Activated effector memory CD4-positive, alpha-beta T cell treated with Interleukin-2 at 50 U/mL for 16 hours (primary cell): ENCODE data around the gene FGF14.
"Not testable (repeated sequence)": the region's sequence is repeated elsewhere in the genome, so short reads cannot be mapped to it uniquely, and the experiment has no call there.

Experiments
- DNase-seq: peaks from one replicate; pipeline ENCODE4 v3.0.0-alpha.2; 2020

Gene FGF14

DNA sequence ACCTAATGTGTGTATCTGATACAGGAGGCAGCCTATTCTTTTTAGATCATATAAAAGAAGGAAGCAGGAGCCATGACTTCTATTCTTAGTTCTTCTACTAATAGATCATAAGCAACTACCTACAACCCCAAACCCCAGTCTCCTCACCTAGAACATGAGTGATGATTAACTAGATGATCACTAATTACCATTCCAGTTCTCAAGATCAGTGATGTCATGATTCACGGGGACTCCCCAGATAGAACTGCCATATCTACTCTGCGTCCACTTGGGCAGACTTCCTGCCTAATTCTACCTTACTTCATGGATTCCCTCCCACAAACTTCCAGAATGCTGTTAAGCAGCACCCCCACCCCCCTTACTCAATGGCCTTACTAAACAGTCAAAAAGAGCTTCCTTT, 380.1 kb downstream of the FGF14 start:
- DNase-seq: no peak

DNA sequence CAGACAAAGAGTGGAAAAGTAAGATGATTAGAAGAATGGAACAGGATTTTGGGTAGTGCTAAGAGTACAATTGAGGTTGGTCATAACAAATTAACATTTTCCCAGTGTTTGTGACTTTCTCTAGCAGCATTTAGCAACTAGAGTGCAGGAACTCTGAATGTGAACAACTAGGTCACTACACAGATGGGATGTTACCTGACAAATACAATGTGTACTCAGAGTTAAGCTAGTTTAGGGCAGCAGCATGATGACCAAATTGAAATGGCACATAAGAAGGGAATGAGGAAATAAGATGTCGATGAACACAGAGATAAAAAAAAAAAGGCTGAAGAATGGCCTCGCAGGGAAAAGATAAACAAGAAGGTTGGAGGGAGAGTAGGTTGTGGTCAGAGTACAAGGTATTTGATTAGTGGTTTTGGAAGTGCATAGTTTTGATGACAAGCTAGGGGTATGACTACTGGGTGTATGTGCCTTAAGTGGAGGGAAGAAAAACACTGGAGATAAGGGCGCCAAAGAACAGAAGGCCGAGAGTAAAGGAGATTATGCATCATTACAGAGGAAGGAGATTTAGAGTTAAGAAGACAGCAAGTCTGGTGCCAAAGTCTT, 381.1 kb downstream of the FGF14 start:
- DNase-seq: no peak

DNA sequence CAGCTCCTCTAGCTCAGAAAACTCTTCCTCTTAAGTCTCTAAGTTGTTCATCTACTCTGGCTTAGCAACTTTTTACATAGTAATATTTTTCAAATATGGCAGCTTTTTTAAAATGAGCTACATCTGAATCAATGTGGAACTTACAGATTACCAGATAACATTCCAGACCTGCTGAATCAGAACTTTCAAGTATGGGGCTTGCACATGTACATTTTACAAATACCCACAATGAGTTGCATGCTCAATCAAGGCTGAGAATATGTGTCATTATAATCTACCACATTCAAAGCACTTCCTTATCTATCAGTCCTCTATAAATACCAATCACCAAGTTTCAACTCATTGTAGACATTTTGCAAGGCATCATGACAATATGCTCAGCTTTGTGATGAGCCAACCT, 383.1 kb downstream of the FGF14 start:
- DNase-seq: no peak

DNA sequence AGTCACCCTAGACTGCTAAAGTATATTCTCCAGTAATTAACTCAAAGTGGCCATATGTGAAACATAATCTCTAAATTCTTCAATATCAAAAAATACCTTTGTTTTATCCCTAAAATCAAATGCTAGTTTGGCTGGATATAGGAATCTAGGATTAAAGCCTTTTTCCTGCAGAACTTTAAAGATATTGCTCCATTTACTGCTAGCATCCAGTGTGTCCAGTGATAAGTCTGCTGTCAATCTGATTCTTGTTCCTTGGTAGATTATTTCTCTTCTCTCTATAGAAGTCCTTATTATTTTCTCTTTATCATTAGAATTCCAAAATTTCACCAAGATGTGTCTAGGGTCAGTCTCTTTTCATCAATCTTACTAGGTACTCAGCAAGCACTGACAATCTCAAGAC, 384.6 kb downstream of the FGF14 start:
- no peak for DNase-seq

DNA sequence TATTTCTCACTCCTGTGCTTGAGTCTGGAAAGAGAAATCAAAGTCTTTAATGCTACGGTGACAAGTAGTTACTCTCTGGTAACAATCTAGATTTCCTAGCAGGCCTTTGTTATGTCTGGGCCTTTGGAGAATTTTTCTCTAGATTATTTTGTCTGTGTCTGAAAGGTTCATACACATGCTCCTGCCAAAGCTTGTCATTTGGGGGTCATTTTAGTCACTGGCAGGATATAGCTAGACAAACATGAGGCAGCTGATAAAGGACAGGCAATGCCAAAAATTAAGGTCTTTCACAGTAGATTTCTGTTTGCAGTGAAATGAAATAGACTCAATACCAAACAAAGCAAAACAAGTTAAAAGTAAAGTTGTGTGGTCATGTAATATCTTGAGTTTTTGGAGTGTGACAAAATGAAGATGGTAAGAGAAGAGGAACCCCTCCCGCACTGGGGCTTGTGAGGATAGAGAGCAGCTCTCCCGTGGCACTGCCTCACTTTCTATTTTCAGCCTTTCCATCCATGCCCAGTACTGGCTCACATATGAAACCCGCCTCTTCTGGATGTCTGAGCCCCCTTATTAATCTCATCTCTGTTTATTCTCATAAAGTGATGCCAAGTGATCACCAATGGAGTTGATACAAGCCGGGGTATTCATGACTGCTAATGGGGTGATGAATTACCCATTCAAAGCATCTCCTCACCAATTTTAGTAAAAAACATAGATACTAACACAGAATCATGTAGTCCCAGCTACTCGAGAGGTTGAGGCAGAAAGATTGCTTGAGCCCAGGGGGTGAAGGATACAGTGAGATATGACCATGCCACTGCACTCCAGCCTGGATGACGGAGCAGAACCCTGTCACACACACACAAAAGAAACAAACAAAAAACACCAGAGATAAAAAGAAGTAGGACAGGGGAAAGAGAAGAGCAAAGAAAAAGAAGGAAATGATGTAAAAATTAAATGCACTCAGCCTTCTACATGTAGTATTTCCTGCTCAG, 389.3 kb downstream of the FGF14 start:
- DNase-seq: no peak

DNA sequence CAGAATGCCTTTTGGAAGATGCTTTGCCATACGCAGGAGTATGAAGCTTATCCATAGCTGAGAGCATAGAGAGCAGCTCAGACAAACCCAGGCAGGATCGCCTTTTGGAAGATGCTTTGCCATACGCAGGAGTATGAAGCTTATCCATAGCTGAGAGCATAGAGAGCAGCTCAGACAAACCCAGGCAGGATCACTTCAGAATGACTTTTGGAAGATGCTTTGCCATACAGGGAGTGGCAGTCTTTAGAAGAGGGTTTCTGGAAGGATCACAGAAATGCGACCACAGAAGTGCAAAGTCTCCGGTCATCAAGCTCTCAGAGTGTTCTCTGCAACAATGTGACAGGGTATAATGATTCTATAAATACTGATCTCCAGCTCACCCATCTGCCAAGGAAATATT, 390.4 kb downstream of the FGF14 start:
- not testable (repeated sequence) for DNase-seq

DNA sequence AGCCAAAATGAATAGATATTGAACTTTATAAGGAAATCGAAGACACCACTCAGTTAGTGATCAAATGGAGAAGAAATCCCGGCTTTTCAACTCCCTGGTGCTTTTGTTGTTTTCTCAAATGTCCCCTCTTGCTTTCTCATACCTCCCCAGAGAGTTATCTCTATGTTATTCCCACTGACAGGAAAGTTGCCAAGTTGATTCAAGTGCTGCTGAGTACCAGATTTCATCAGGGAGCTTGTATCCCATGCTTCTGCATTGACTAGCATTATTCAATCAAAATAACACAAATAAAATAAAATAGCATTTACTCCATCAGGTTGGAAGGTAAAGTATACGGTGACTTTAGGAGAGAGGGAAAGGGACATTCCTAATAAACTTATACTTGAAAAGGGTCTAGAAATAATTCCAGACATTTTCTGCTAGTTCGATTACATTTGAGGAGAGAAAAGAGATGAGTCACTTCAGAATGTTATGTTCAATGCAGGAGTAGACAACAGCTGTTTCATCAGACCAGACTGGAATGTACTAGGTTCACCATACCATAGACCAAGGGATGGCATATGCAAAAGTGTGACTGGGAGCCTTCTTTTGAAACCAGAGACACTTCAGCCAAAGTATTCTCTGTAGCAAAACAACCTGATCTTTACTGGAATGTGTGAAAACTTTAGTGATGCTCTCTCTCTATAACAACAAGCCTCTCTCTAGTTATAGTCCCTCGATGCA, 397.8 kb downstream of the FGF14 start:
- DNase-seq: no peak

DNA sequence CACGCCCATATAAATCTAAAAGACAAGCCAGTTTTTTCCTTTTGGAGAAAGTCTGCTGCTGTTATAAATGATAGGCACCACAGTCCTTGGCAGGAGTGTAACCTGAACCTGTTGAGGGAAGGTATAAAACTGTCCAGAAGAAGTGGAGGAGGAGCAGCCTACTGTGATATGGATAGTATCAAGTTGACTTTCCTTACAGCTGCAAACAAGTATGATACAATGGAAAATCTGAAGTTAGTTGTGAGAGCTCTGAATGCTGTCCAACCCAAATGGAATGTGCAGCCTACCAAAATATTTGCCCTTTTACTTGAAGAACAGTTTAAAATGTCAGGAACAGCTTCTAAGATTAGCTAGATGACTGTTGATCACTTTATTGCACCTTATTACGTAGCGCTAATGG, 399.6 kb downstream of the FGF14 start:
- no peak for DNase-seq

DNA sequence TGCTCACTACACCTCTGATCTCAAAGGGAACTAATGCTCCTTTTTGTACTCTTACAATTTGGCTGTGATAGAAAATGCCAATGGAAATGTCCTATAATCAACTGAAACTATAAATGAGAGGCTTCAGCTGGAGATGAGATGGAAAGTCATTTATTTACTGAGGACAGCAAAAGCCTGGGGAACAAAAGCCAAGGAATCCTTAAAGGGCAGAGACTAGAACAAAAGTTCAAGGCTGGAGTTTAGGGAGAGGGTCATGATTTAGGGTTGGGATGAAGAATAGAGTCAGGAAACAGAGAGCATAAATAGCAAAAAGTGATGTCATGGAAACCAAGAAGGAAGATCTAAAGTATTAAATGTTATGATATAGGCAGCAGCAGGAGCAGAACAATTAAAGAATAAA, 401.1 kb downstream of the FGF14 start:
- DNase-seq: no peak

DNA sequence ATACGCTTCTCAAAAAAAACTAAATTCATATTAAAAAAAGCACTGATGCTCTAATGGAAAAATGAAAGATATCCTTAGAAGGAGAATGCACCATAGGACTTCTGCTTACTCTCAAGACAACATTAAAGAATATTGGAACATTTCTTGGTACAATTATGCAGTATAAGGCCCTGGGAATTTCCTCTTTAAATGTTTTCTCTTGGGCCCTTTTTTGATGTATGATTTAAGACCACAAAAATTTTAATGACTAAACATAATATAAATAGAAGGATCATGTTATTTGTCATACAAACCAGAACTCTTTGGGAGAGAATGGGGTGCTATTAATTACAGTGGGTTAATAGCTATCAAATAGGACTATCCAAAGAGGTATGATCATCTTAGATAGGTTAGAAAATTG, 403.7 kb downstream of the FGF14 start:
- no peak for DNase-seq

DNA sequence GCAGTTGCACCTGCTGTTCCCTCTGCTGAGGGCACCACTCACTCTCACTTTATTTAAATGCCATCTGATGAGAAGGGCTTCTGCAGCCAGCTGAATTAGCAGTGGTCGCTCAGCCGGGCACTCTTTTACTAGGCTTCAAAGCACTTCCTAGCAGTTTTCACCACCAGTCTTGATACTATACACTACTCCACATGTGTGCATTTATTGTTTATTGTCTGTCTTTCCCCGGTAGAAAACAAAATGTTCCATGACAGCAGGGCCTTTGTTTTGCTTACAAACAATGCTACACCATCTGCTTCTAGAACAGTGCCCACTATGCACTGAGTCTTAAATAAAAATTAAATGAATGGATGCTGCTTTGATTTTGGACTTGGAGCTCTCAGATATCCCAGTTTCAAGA, 404.9 kb downstream of the FGF14 start:
- no peak for DNase-seq

DNA sequence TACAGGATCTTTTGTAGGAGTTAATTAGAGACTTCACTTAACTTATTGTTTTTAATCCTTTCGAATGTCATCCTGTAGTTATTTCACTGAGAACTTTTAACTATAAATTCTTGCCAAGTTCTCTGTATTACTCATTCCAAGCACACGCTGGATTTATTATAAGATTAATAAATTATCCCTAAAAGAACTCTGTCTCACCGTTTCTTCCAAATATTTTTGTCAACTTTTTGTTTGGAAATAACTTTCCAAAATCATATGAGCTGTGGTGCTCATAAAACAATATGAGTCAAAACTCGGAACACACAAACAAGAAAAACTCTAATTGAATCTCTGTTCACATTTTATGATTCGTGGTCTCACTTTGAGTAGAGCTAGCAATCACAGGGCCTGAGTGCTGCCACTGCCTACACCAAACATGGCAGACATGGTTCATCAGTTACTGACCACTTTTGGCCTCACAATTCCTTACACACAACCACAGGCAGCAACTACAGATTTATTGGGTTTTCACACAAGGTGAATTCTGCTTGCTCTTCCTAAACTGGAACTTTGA, 412.0 kb downstream of the FGF14 start:
- DNase-seq: no peak

DNA sequence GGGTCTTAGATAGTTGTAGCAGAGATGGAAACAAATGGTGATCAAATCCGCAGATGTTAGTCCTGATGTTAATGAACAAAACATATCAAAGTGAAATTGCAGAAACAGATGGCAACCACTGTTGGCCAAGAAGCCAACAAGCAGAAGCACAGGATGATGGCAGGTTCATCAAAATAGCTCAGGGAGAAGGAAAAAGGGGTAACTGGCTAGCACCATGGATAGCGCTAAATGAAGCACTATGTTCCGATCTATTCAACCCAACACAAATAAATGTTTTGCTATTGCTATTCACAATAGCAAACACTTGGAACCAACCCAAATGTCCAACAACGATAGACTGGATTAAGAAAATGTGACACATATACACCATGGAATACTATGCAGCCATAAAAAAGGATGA, 413.7 kb downstream of the FGF14 start:
- DNase-seq: no peak

DNA sequence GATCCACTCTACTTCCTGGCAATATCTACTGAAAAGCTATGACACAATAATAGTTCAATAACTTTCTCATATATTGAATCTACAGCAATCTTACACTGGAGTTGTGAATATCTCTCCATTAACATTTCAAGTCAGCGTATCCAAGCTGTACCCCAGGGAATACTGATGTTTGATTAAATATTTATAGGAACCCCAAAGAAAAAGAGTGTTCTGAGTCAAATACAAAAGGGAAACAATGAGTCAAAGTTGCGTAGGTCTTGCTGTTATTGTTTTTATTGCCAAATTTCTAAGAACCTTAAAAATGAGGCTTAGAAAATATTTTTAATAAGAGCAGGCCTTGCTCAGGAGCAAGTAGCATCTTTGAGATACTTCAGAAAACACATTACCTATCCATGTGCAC, 415.5 kb downstream of the FGF14 start:
- DNase-seq: no peak

DNA sequence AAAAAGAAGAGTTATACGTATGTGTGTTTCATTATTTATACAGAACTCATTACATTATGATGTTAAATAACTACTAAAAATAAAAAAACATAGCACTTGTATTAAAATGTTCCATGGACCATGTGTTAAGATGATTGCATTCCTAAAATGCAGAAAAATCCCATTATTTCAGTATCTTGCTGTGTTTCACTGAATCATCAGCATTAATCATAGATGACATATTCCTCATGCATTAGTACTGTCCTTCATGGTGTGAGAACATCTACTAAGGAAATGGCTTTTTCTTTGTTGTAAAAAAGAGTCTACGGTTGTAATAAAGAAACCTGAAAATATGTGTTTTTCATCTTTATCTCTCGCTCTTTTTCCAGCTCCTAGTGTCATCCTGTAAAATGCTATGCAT, 416.5 kb downstream of the FGF14 start:
- DNase-seq: no peak

DNA sequence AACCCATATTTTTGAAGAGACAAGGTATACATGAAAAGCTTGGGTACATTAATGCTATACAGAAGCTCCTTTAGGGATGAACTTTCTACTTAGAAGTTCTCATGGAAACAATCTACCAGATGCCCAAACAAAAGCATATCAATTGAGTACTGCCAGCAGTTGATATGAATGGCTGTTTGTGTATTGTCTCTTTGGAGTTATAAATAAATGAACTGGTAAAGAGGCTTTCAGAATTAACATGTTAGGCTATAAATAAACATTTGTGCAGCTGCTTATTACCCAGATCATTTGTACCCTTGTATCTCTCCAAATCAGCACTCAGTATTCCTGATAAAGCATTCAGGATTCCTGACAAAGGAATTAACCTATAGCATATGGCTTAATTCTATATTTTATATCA, 418.9 kb downstream of the FGF14 start:
- no peak for DNase-seq

DNA sequence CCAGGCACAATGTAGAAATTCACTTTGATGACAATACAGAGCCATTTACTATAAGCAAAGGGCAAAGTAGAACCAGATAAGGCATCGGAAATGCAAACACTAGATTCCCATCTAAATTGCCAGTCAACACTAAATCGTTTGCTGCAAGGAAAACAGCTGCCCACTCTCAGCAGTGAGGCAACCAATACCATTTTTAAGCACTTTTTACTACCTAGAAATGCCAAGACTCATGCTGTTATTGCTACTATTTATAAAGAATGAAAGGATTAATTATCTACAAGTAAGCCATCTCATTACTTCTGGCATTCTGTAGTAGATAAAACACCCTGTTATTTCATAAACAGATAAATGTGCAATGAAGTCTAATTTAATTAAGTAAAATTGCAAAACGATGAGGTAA, 422.0 kb downstream of the FGF14 start:
- no peak for DNase-seq

DNA sequence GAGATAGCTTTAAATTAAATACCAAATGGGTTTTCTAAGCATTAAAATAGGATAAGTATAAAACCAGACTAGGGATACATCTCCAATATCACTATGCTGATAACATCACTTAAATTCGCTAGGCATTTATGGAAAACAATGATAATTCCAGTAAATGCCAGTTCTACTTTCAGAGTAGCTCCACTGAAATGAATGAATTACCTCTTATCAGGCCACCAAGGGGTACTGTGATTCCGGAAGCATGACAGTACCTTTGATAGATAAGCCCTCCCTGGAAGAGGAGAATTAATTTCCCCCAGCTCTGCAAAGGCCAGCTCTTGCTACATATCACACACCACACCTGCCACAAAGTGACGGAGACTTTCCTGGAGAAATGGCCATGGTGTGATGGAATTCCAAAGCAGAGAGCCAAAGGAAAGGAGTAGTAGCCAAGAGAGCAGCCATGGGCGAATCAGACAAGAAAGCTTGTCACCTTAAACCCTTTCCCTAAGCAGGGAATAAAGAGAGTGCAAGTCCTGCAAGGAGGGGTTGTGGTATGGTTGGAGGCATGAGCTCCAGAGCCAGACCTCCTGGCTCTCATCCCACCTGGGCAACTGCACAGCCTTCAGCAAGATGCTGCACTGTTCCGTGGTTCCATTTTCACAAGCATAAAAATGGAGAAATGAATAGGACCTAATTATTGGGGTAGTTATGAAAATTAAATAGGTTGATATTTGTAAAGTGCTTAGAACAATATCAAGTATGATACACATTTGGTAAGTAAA, 423.1 kb downstream of the FGF14 start:
- no peak for DNase-seq

DNA sequence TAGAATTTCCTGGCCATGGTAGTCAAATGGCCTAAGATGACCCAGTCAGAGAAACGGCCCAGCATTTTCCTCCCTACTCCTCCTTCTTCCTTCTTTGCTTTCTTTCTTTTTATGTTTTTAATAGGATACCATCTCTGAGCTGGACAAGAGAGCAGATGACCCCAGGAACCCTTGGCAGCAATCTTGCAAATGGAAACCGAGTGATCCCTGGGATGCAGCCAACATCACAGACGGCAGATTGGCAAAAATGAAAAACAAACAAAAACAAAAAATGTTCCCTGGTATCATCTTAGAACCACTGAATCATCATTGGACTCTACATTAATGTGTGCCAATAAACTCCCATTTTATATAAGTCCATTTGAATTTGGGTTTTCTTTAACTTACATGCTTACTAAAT, 424.4 kb downstream of the FGF14 start:
- no peak for DNase-seq

DNA sequence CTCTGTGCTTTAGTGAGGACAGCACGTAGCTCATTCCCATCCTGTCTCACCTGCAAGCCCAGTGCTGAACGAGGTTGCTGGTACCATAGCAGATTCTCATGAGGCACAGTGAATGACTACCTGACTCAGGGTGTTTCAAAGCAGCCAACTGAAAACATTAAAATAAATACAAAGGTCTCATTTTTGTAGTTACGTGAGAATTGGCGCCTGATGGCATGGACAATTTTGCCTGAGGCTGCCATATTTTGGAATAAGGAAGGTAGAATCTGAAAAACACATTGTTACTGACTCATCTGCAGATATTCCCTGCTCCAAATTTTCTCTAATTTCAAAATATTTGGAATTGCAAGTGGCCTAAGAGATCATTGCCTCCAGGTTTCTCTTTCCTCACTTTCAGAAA, 429.7 kb downstream of the FGF14 start:
- no peak for DNase-seq

DNA sequence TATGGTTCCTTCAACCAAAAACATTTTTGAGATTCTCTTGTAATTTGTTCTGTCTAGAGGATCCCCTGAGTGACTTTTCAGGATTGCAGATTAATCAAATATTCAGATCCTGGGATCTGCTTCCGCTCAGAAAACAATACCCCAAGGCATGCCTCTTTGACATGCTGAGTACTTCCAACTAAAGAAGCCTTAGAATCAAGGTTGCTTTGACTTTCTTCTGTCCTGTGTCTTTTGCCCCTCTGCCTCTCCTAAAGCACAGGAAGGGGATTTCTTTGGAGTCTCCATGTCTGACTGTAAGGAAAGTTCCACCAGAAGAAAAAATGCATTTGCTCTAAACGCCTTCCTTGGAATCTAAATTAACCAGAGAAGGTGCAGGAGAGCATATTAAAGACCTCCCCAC, 431.5 kb downstream of the FGF14 start:
- DNase-seq: no peak

DNA sequence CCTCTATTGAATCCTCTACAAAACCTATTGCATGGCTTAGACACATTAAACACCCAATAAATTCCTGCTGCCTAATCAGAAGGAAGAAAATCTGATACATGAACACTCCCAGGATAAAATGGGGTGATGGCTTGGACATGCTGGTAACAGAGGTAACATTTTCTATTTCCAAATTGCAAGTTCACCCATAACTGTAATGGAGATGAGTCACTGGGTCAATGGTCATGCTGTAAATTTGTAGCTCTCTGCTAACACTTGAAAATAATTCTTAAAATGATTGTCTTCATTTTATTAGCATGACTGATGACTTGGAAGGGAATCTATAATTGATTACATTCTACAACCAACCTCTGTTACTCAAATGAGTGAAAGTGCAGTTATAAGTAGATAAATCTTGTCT, 434.1 kb downstream of the FGF14 start:
- DNase-seq: no peak

DNA sequence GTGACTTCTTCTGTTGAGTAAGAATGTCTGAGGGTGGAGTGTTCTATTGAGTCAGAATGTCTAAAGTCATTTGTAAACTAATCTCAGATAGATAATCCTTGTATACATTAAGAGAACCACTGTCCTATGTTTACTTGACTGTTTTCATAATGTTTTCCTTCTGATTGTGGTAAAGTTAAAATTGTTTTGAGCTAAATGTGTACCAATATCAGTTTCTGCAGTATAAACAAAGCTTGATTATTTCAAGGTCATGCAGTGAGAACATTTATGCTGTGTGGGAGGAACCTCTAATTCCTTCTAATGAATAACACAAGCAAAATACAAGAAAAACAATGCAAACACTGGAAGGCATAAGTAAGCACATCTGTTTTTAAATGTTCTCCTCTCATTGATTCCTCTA, 434.6 kb downstream of the FGF14 start:
- DNase-seq: no peak
